ENCODE data around the gene OR4K14. TPM values are rescaled to one million over a fixed set of nuclear protein-coding genes. Genes with fewer than 3 reads are reported as not detected.

The OR4K14 gene, protein sequence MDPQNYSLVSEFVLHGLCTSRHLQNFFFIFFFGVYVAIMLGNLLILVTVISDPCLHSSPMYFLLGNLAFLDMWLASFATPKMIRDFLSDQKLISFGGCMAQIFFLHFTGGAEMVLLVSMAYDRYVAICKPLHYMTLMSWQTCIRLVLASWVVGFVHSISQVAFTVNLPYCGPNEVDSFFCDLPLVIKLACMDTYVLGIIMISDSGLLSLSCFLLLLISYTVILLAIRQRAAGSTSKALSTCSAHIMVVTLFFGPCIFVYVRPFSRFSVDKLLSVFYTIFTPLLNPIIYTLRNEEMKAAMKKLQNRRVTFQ
- total RNA-seq: not detected in 2 replicates

DNA sequence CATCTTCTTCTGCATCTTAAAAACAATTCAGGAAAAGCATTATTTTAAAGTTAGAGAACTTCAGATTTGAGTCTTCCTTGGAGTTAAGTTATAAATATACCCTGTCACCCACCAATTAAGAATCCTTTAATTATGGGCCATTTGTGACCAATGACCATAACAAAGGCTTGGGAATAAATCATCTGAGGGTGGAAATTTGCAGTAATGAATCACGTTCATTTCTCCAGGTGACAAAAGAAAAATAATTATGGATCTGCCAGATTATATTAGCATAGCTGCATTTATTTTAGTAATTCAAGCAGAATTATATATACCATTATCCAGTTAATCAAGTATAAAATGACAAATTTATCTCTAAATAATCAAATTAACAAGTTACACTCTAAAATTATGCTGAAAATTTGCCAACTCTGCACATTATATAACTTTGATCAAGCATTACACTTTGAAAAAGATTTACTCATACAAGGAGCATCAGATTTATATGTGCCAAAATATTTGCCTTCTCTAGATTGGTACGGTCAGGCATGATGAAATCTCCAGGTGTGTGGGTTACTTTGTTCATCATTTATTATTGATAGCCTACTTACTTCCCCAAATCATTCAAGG, at the start of gene OR4K14:
Gene OR4K14, minus strand, starts transcription at position 51 of the 609 bp plus-strand sequence. CDS start 4,114 bp downstream, outside the sequence.

DNA sequence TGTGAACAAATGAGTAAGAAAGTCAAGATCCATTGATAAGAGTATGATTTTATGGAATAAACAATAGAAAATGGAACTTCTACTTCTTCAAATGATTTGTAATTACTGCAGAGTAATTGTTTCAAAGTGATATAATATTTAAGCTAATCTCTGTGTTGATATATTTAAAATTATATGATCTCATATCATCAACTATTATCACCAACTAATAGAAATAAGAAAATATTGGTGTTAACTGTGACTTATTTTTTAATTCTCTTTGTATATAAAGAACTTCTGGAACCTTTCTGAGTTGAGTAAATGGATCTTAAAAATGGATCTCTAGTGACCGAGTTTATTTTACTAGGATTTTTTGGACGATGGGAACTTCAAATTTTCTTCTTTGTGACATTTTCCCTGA, 40.6 kb upstream of the OR4K14 start, which contains the start of gene OR4L1:
Gene OR4L1, plus strand, starts transcription at position 301 of the 400 bp plus-strand sequence. Its CDS starts 0 bp downstream, at position 301.

DNA sequence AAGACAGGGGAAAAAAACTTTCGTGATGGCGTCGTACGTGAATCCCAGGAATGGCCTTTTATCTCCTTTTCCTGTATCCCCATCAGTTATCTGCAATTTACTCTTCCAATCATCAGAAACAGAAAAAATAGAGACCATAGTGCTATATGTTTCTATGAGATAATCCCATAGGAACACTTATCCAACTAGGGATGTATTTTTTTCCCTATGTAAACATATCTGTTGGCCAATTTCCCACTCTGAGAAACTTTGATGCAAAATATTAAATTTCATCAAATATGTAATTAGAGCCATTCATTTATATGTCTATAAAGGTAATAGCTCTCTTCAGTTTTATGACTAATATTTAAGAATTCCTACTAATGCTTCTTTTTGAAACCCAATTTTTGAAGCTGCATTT, 16.8 kb upstream of the OR4K14 start, which contains the start of gene OR4K13:
Gene OR4K13, minus strand, starts transcription at position 101 of the 400 bp plus-strand sequence. CDS start 1,280 bp downstream, outside the sequence.

DNA sequence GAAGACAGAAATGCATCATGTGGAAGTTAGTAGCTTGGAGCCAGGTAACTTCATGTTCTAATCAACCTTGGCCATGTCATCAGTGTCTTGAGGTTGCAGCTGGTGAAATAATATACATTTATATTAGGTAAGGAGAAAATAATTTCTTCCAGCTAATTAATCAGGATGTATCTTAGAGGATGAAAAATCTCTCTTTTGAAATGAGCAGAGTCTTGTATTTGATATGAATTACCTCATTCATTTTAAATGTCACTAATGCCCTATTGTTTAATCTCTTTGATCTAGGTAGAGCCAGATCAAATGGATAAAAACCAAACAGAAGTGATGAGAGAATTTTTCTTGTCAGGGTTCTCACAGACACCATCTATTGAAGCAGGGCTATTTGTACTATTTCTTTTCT, 17.2 kb downstream of the OR4K14 start, which contains the start of gene OR4Q2:
Gene OR4Q2, plus strand, starts transcription at position 301 of the 400 bp plus-strand sequence.

DNA sequence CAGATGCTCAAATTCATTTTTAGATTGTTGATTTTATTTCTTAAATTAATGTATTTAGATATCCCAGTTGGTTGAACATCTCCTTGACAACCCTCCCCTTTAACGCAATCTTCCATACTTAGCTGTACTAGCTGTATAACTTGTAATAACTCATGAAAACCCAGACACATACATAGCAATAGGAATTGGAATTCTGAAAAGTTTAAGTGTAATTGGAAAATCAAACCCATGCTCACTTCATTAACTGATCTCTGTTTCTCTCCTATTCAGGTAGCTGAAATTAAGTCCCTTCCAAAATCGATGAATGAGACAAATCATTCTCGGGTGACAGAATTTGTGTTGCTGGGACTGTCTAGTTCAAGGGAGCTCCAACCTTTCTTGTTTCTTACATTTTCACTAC, 43.8 kb downstream of the OR4K14 start, which contains the start of gene OR4K15:
Gene OR4K15, plus strand, starts transcription at position 301 of the 400 bp plus-strand sequence. Its CDS starts 0 bp downstream, at position 301.

Other genes starting within 250 kb of the OR4K14 start
- not detected in 2 replicates for gene OR4M1, start 245.8 kb downstream of the OR4K14 start, total RNA-seq
- not detected in 2 replicates for gene OR4N2, start 215.5 kb downstream of the OR4K14 start, total RNA-seq
- not detected in 2 replicates for gene OR4K2, start 144.2 kb downstream of the OR4K14 start, total RNA-seq
- not detected in 2 replicates for gene OR4K5, start 98.7 kb downstream of the OR4K14 start, total RNA-seq
- gene OR4K1, start 88.4 kb downstream of the OR4K14 start, total RNA-seq: not detected in 2 replicates
- not detected in 2 replicates for gene OR4K15, start 43.7 kb downstream of the OR4K14 start, total RNA-seq
- gene OR4Q2, start 17.1 kb downstream of the OR4K14 start, total RNA-seq: not detected in 2 replicates
- not detected in 2 replicates for gene OR4K13, start 16.7 kb upstream of the OR4K14 start, total RNA-seq
- not detected in 2 replicates for gene OR4L1, start 40.7 kb upstream of the OR4K14 start, total RNA-seq
- gene OR4K17, start 91.4 kb upstream of the OR4K14 start, total RNA-seq: not detected in 2 replicates
- not detected in 2 replicates for gene OR4N5, start 119.5 kb upstream of the OR4K14 start, total RNA-seq
- gene OR11G2, start 171.6 kb upstream of the OR4K14 start, total RNA-seq: not detected in 2 replicates
- not detected in 2 replicates for gene OR11H6, start 204.4 kb upstream of the OR4K14 start, total RNA-seq
- gene OR11H7, start 209.7 kb upstream of the OR4K14 start, total RNA-seq: not detected in 2 replicates
- not detected in 2 replicates for gene OR11H4, start 220.0 kb upstream of the OR4K14 start, total RNA-seq